Brain microvascular endothelial cell (primary cell): ENCODE measurements around the gene NECAP2.

Experiments
- DNase-seq: peaks from one replicate; pipeline ENCODE4 v3.0.0-alpha.2; 2020
- H3K27ac ChIP-seq: fragments of 250-450 bp; sonication (Bioruptor Pico); 2 replicates; pipeline ENCODE4 v1.5.1; 2020; ENCODE audit warnings: mild to moderate bottlenecking, moderate library complexity
- H3K27me3 ChIP-seq: fragments of 250-450 bp; sonication (Bioruptor Pico); replicated peaks from 2 replicates; pipeline ENCODE4 v1.5.1; 2020; ENCODE audit warnings: mild to moderate bottlenecking
- H3K36me3 ChIP-seq: fragments of 250-450 bp; sonication (Bioruptor Pico); replicated peaks from 2 replicates; pipeline ENCODE4 v1.5.1; 2020; ENCODE audit warnings: mild to moderate bottlenecking
- H3K4me3 ChIP-seq: 2 replicates; pipeline ENCODE4 v1.5.1; 2011; ENCODE audit warnings: low read depth, mild to moderate bottlenecking, control low read depth, low read length, moderate library complexity
- in situ Hi-C: cut with HindIII; loops from 2 replicates; pipeline ENCODE4 v1.10.0; 2017; ENCODE audit warnings: low sequenced_read_pairs, low pct_ligation_motif_present
- TF ChIP-seq, protein P1 (sequence below): IDR thresholded peaks from 2 replicates; pipeline ENCODE4 v1.5.1; 2011; ENCODE audit warnings: low read depth, mild to moderate bottlenecking, moderate library complexity, low read length, control low read depth, inconsistent platforms; ENCODE audit errors: missing control alignments

Gene NECAP2

DNA sequence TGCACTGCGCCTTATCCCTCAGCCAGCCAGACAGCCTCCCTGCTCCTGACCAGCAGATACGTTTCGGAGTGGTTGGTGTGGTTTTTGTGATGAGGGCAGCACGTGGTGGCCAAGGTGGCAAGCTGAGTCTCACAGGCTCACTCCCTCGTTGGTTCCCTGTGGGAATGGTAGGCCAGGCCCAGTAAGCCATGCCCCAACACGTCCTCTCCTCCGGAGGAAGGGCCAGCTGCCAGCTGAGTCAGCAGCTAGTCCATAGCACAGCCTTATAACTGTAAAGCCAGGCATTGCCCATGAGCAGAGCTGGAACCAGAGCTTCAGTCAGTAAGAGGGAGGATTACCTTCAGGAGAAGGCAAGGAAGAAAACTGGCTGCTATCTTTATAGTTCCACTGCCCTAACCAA lies 43.9 kb upstream of the NECAP2 start:
- DNase-seq = peak; percentile 64
- no peak overlapping the region for H3K4me3 ChIP-seq
- H3K27ac ChIP-seq = no peak overlapping the region
- H3K27me3 ChIP-seq = no peaks in the 10 kb centered on the region
- TF ChIP-seq, protein P1, sequence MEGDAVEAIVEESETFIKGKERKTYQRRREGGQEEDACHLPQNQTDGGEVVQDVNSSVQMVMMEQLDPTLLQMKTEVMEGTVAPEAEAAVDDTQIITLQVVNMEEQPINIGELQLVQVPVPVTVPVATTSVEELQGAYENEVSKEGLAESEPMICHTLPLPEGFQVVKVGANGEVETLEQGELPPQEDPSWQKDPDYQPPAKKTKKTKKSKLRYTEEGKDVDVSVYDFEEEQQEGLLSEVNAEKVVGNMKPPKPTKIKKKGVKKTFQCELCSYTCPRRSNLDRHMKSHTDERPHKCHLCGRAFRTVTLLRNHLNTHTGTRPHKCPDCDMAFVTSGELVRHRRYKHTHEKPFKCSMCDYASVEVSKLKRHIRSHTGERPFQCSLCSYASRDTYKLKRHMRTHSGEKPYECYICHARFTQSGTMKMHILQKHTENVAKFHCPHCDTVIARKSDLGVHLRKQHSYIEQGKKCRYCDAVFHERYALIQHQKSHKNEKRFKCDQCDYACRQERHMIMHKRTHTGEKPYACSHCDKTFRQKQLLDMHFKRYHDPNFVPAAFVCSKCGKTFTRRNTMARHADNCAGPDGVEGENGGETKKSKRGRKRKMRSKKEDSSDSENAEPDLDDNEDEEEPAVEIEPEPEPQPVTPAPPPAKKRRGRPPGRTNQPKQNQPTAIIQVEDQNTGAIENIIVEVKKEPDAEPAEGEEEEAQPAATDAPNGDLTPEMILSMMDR = no peak
- in situ Hi-C loops = no loop called here
- H3K36me3 ChIP-seq = peaks cover 44% of the 10 kb centered on the region

DNA sequence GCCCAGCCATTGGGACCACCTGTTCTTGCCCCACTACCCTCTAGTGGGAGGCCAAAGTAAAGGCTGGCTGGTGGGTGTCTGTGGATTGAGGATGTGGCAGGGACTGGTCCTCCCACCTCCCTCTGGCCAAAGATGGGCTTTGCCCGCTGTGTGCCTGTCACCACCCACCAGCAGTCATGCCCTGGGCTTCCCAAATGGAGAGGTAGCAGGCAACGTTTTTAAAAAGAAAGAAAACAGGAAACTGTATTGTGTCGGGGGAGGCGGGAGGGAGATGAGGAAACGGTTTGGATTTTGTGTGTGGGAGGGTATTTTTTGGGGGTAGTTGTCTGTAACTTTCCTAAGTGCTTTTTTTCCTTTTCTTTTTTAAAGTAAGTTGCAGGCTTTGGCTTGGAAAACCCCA lies 43.4 kb upstream of the NECAP2 start:
- H3K36me3 ChIP-seq = peaks cover 44% of the 10 kb centered on the region
- TF ChIP-seq, protein P1 = no peak
- in situ Hi-C loops = no loop called here
- H3K4me3 ChIP-seq = no peak overlapping the region
- no peak for DNase-seq
- no peak overlapping the region for H3K27ac ChIP-seq
- no peaks in the 10 kb centered on the region for H3K27me3 ChIP-seq

GRCh38 chr1:16398371-16398953 lies 42.1 kb upstream of the NECAP2 start:
- Histone ChIP-seq H3K36me3 (peaks cover 42% of the 10 kb centered on the region), H3K27ac (no peak overlapping the region), H3K4me3 (no peak overlapping the region), H3K27me3 (no peaks in the 10 kb centered on the region)
- in situ Hi-C loops = no loop called here
- TF ChIP-seq, protein P1 = no peak
- no peak for DNase-seq

- TF ChIP-seq, protein P1 = no peak
- no peak for DNase-seq
- H3K4me3 ChIP-seq = no peak overlapping the region
- H3K27ac ChIP-seq = no peak overlapping the region
- in situ Hi-C loops = no loop called here
- H3K36me3 ChIP-seq = peaks cover 9% of the 10 kb centered on the region
- H3K27me3 ChIP-seq = no peaks in the 10 kb centered on the region
These were observed 37.8 kb upstream of the NECAP2 start for GRCh38 chr1:16402742-16403141.

DNA sequence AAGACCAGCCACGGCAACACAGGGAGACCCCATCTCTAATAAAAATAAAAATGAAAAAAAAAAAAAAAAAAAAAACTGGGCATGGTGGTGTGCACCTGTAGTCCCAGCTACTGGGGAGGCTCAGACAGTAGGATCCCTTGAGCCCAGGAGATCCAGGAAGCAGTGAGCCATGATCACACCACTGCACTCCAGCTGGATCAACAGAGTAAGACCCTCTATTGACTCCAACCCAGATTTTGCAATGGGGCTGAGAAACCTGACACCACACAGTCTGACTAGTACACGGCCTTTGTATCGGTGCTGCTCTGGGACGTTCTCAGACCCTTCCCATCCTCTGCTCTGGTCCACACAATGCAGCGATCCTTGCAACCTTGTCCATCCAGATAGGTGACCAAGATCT lies 35.1 kb upstream of the NECAP2 start:
- H3K4me3 ChIP-seq = no peak overlapping the region
- in situ Hi-C loops = no loop called here
- H3K36me3 ChIP-seq = peaks cover under 1% of the 10 kb centered on the region
- H3K27ac ChIP-seq = no peak overlapping the region
- no peaks in the 10 kb centered on the region for H3K27me3 ChIP-seq
- TF ChIP-seq, protein P1 = no peak
- no peak for DNase-seq

- in situ Hi-C loops = no loop called here
- H3K27ac ChIP-seq = no peak overlapping the region
- TF ChIP-seq, protein P1 = no peak
- DNase-seq = no peak
- H3K27me3 ChIP-seq = no peaks in the 10 kb centered on the region
- no peak overlapping the region for H3K4me3 ChIP-seq
- H3K36me3 ChIP-seq = no peaks in the 10 kb centered on the region
These were observed 33.7 kb upstream of the NECAP2 start for GRCh38 chr1:16406868-16407267.
